Measurements from ENCODE around the gene BNIP5.

- no peak for TF ChIP-seq POLR2AphosphoS5 (IDR thresholded peaks at IDR 0.05)
- TF ChIP-seq, protein P1, sequence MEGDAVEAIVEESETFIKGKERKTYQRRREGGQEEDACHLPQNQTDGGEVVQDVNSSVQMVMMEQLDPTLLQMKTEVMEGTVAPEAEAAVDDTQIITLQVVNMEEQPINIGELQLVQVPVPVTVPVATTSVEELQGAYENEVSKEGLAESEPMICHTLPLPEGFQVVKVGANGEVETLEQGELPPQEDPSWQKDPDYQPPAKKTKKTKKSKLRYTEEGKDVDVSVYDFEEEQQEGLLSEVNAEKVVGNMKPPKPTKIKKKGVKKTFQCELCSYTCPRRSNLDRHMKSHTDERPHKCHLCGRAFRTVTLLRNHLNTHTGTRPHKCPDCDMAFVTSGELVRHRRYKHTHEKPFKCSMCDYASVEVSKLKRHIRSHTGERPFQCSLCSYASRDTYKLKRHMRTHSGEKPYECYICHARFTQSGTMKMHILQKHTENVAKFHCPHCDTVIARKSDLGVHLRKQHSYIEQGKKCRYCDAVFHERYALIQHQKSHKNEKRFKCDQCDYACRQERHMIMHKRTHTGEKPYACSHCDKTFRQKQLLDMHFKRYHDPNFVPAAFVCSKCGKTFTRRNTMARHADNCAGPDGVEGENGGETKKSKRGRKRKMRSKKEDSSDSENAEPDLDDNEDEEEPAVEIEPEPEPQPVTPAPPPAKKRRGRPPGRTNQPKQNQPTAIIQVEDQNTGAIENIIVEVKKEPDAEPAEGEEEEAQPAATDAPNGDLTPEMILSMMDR (IDR thresholded peaks at IDR 0.05) = no peak
Measured at GRCh38 chr6:36284359-36284758, 52.3 kb downstream of the BNIP5 start.

All from stomach (tissue), 4 donors.